Measurements from ENCODE around the gene PLPPR1. TPM values are rescaled to one million over a fixed set of nuclear protein-coding genes. Genes with fewer than 3 reads are reported as not detected.

Gene PLPPR1
- total RNA-seq, 4 donors from 2014 or later: not detected

DNA sequence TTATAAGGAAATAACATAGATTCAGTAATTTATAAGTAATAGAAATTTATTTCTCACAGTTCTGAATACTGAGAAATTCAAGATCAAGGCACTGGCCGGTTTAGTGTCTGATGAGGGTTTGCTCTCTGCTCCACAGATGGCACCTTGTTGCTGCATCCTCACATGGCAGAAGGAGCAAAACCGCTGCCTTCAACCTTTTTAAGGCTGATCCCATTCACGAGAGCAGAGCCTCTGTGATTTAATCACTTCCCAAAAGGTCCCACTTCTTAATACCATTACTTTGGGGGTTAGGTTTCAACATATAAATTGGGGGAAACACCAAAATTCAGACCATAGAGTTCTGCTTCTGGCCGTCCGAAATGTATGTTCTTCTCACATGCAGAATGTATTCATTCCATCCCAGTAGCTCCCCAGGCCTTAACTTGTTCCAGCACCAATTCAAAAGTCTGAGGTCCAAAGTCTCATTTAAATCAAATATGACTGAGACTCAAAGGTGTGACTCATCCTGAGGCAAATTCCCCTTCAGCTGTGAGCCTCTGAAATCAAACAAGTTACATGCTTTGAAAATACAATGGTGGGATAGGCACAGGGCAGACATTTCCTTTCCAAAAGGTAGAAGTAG is 325.7 kb downstream of the PLPPR1 start:
- no peak for TF ChIP-seq CTCF (IDR thresholded peaks at IDR 0.05; ENCODE audit: low read depth)

DNA sequence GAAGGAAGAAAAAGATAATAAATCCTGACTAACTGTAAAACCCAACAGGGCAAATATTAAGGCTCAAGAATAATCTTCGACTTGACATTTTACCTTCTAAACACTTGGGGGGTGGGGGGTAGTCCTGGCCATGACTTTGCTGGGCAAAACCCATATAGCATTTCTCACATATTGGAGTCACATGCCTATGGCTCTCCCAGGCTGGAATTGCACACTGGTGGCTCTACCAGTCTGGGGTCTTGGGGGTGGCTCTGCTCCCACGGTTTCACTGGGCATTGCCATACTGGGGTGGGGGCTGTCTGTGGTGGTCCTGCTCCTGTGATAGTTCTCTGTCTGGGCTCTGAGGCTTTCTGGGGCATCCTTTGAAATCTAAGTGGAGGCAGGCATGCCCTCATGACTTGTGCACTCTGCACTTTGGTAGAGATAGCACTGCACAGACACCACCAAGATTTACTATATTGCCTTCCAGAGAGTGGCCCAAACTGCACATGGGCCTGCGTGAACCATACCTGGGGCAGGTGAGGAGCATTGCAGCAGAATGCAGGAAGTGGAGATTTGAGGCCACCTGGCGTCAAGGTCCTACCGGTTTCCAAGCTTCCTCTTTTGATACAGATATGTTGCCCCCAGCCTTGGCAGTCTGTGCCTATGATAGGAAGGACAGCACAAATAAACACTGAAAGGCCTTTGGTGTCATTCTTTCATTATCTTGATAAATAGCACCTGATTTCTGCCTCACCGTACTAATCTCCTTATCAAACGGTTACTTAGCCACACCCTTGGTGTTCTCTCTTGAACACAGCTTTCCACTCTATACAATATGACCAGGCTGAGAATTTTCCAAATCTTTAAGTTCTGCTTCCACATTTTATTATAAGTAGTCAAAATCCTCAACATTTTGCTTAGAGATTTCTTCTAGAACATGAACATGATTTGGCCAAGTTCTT is 326.5 kb downstream of the PLPPR1 start:
- TF ChIP-seq CTCF (IDR thresholded peaks at IDR 0.05; ENCODE audit: low read depth): no peak

DNA sequence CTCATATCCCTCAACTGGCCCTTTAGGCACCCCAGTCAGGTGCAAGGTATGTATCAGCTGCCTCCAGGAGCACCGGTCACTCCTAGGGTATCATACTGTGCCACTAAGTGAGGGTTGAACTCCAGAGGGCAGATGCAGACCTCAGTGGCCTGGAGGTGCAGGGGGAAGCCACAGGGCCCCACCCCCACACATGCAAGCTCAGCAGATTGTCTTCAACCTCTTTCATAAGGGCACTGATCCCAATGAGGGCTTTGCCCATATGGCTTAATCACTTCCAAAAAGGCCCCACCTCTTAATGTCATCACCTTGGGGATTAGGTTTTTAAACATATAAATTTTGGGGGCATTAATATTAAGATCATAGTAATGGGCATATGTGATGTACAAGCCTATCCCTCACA is 328.1 kb downstream of the PLPPR1 start:
- TF ChIP-seq CTCF (IDR thresholded peaks at IDR 0.05; ENCODE audit: low read depth): no peak

- TF ChIP-seq CTCF (IDR thresholded peaks at IDR 0.05; ENCODE audit: low read depth): no peak
Observed at GRCh38 chr9:101359679-101360078, 331.2 kb downstream of the PLPPR1 start.

DNA sequence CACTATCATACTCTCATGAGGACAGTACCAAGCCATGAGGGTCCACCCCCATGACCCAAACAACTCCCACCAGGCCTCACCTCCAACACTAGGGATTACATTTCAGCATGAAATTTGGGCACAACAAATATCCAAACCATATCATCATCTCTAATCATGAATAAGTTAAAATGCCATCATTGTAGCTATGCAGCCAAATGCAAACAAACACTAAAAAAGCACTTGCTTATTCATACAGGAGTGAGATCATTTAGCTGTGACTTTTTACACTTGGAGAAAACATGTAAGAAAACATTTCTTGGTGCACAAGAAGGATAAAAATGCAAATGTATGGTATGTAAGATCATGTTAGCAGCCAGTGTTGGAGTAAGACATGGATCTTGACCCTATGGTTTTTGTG is 332.1 kb downstream of the PLPPR1 start:
- TF ChIP-seq CTCF (IDR thresholded peaks at IDR 0.05; ENCODE audit: low read depth): no peak

- no peak for TF ChIP-seq CTCF (IDR thresholded peaks at IDR 0.05; ENCODE audit: low read depth)
Observed at GRCh38 chr9:101362450-101362849, 333.9 kb downstream of the PLPPR1 start.

GRCh38 chr9:101365181-101365580 is 336.7 kb downstream of the PLPPR1 start:
- no peak for TF ChIP-seq CTCF (IDR thresholded peaks at IDR 0.05; ENCODE audit: low read depth)
